Uterine smooth muscle cell (primary cell): Measurements from ENCODE around the gene C9orf40. TPM values are rescaled to one million over a fixed set of nuclear protein-coding genes. Genes with fewer than 3 reads are reported as not detected.

Experiments
- total RNA-seq: library from RNA; depleted of rRNA; stranded (reverse); fragments of >200 nt; gene quantifications from 2 replicates; pipeline ENCODE4 v1.2.3, GENCODE V29; 2014

C9orf40 gene, protein sequence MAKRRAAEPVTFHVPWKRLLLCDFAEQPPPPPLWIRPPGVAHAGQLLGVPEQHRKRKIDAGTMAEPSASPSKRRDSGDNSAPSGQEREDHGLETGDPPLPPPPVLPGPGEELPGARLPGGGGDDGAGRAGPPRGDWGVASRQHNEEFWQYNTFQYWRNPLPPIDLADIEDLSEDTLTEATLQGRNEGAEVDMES
- total RNA-seq = 5.7 and 9.7 TPM in 2 replicates

DNA sequence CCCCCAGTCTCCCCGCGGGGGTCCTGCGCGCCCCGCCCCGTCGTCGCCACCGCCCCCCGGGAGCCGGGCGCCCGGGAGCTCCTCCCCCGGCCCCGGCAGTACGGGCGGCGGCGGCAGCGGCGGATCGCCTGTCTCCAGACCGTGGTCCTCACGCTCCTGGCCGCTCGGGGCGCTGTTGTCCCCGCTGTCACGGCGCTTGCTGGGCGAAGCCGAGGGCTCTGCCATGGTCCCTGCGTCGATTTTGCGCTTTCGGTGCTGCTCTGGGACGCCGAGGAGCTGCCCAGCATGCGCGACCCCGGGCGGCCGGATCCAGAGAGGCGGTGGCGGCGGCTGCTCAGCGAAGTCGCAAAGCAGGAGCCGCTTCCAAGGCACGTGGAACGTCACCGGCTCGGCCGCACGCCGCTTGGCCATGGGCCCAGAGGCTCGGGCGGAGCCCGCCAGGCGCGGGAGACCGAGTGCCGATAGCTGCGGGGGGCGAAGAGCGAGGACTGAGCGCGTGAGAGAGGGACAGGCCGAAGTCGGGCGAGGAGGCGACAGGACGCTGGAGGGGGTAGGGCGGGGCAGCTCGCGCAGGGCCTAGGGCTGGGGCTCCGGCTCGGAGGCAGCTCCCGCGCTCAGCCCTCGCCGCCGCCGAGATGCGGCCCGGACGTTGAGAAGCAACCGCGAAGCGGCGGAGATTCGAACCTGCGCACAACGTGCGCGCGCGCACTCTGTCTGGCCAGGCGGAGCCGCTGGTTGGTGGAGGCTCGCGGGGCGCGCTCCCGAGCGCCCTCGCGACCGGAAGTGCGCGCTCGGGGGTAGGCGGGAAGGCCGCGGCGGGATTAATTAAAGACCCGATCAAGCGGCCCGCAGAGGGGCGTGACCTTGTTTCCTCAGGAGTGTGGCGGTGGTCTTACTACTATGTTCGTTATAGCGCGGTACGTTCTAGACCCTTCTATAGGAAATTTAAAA lies at the start of gene C9orf40:
Gene C9orf40 (minus strand): TSS at position 712 of the 951 bp plus-strand sequence. CDS start 301 bp downstream, at position 411.

Other genes starting within 250 kb of the C9orf40 start
- under 0.01 TPM in 2 replicates for gene TRPM6, start 65.0 kb downstream of the C9orf40 start, total RNA-seq
- gene CARNMT1, start 75.4 kb upstream of the C9orf40 start, total RNA-seq = 47.6 and 57.7 TPM in 2 replicates
- 17.5 and 20.6 TPM in 2 replicates for gene NMRK1, start 135.2 kb upstream of the C9orf40 start, total RNA-seq
- 33.2 and 63.0 TPM in 2 replicates for gene OSTF1, start 135.6 kb upstream of the C9orf40 start, total RNA-seq